DOHH2 (cell line): ENCODE results near the gene ENDOV.

Experiments used
- H3F3A ChIP-seq: fragments of 200-600 bp; sonication (generic), shearing (Covaris generic); 2 replicates; pipeline ENCODE4 v1.6.0; 2016; ENCODE audit warnings: antibody characterized with exemption, mild to moderate bottlenecking; ENCODE audit not compliant: control insufficient read depth, insufficient read depth
- H3K27ac ChIP-seq: fragments of 200-600 bp; sonication (generic); 2 replicates; pipeline ENCODE4 v1.5.1; 2014; ENCODE audit warnings: low read depth, mild to moderate bottlenecking, low read length, moderate library complexity
- H3K27me3 ChIP-seq: fragments of 200-600 bp; sonication (generic); 2 replicates; pipeline ENCODE4 v1.6.1; 2014; ENCODE audit warnings: mild to moderate bottlenecking, low read length, mixed read lengths; ENCODE audit not compliant: control insufficient read depth
- H3K36me3 ChIP-seq: fragments of 200-600 bp; sonication (generic); 2 replicates; pipeline ENCODE4 v1.6.1; 2014; ENCODE audit warnings: mild to moderate bottlenecking, low read length, moderate library complexity, mixed read lengths; ENCODE audit not compliant: control insufficient read depth
- H3K4me1 ChIP-seq: fragments of 200-600 bp; sonication (generic); 2 replicates; pipeline ENCODE4 v1.6.1; 2014; ENCODE audit warnings: mild to moderate bottlenecking, low read length, mixed read lengths; ENCODE audit not compliant: control insufficient read depth
- H3K4me2 ChIP-seq: fragments of 200-600 bp; sonication (generic); 2 replicates; pipeline ENCODE4 v1.6.0; 2014; ENCODE audit warnings: mild to moderate bottlenecking, low read length, moderate library complexity
- H3K4me3 ChIP-seq: fragments of 200-600 bp; sonication (generic); 2 replicates; pipeline ENCODE4 v1.5.1; 2014; ENCODE audit warnings: mild to moderate bottlenecking, low read length, mixed read lengths
- H3K79me2 ChIP-seq: fragments of 200-600 bp; sonication (generic); 2 replicates; pipeline ENCODE4 v1.6.1; 2014; ENCODE audit warnings: mild to moderate bottlenecking, low read length, mixed read lengths; ENCODE audit not compliant: control insufficient read depth
- H3K9me2 ChIP-seq: fragments of 200-600 bp; sonication (generic); replicated peaks from 2 replicates; pipeline ENCODE4 v1.6.1; 2014; ENCODE audit warnings: mild to moderate bottlenecking, low read length, mixed read lengths; ENCODE audit not compliant: control insufficient read depth
- H3K9me3 ChIP-seq: fragments of 200-600 bp; sonication (generic); 2 replicates; pipeline ENCODE4 v1.6.1; 2014; ENCODE audit warnings: antibody characterized with exemption, low read length, mixed read lengths; ENCODE audit not compliant: control insufficient read depth, insufficient read depth
- H4K20me1 ChIP-seq: fragments of 200-600 bp; sonication (generic); 2 replicates; pipeline ENCODE4 v1.6.0; 2014; ENCODE audit warnings: low read depth, mild to moderate bottlenecking, antibody characterized with exemption, low read length, moderate library complexity; ENCODE audit not compliant: control insufficient read depth, insufficient read depth
- EZH2phosphoT487 ChIP-seq: fragments of 200-600 bp; sonication (generic); IDR thresholded peaks from 2 replicates; pipeline ENCODE4 v1.6.1; 2017; ENCODE audit warnings: borderline replicate concordance, mild to moderate bottlenecking, antibody characterized with exemption, low read length, moderate library complexity, mixed read lengths
- TF ChIP-seq, protein P1 (sequence below): fragments of 200-600 bp; sonication (generic); IDR thresholded peaks from one replicate; pipeline ENCODE4 v1.5.1; 2014; ENCODE audit warnings: antibody characterized with exemption, mild to moderate bottlenecking, low read depth, low read length; ENCODE audit not compliant: poor library complexity, severe bottlenecking

ENDOV gene

DNA sequence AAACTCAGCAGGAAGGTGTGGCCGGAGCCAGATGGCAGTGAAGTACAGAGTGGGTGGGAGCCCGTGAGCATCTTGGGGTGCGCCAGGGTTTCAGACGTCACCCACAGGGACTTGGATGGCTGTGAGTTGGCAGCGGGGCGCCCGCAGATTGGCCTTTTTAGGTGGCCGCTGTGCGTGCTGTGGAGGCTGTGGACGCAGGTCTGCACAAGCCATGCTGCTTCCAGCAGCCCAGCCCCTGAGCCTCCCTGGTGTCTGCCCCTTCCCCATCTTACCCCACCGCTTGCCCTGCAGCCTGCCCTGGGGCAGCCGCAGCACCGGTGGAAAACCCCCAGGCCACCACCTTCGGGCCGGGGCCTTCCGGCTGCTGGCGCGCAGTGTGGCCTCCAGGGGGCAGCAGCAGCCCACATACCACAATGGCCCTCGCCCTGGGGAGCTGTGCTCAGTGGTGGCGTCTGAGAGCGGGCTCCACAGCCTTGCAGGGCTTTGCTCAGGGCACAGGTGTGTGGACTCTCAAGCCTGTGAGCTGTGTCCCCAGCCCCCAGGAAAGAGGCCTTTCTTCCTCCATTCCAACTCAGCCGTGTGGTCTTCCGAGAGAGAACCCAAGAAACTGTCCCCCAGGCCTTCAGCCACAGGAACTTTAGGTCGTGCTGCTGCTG lies 11.8 kb downstream of the ENDOV start:
- no peaks in the 10 kb centered on the region for H3K79me2 ChIP-seq
- H3K9me3 ChIP-seq, result no peaks in the 10 kb centered on the region
- no peaks in the 10 kb centered on the region for H3F3A ChIP-seq
- H3K4me1 ChIP-seq, result peaks cover 11% of the 10 kb centered on the region; the same call in 1 of the 2 replicates
- H3K36me3 ChIP-seq, result no peaks in the 10 kb centered on the region
- TF ChIP-seq, protein P1, sequence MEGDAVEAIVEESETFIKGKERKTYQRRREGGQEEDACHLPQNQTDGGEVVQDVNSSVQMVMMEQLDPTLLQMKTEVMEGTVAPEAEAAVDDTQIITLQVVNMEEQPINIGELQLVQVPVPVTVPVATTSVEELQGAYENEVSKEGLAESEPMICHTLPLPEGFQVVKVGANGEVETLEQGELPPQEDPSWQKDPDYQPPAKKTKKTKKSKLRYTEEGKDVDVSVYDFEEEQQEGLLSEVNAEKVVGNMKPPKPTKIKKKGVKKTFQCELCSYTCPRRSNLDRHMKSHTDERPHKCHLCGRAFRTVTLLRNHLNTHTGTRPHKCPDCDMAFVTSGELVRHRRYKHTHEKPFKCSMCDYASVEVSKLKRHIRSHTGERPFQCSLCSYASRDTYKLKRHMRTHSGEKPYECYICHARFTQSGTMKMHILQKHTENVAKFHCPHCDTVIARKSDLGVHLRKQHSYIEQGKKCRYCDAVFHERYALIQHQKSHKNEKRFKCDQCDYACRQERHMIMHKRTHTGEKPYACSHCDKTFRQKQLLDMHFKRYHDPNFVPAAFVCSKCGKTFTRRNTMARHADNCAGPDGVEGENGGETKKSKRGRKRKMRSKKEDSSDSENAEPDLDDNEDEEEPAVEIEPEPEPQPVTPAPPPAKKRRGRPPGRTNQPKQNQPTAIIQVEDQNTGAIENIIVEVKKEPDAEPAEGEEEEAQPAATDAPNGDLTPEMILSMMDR, result peak; percentile 91
- no peak for TF ChIP-seq EZH2phosphoT487
- peaks cover 20% of the 10 kb centered on the region for H3K27me3 ChIP-seq
- H3K4me3 ChIP-seq, result no peak overlapping the region
- H4K20me1 ChIP-seq, result no peaks in the 10 kb centered on the region
- H3K4me2 ChIP-seq, result no peak overlapping the region
- H3K9me2 ChIP-seq, result no peaks in the 10 kb centered on the region
- H3K27ac ChIP-seq, result no peak overlapping the region

DNA sequence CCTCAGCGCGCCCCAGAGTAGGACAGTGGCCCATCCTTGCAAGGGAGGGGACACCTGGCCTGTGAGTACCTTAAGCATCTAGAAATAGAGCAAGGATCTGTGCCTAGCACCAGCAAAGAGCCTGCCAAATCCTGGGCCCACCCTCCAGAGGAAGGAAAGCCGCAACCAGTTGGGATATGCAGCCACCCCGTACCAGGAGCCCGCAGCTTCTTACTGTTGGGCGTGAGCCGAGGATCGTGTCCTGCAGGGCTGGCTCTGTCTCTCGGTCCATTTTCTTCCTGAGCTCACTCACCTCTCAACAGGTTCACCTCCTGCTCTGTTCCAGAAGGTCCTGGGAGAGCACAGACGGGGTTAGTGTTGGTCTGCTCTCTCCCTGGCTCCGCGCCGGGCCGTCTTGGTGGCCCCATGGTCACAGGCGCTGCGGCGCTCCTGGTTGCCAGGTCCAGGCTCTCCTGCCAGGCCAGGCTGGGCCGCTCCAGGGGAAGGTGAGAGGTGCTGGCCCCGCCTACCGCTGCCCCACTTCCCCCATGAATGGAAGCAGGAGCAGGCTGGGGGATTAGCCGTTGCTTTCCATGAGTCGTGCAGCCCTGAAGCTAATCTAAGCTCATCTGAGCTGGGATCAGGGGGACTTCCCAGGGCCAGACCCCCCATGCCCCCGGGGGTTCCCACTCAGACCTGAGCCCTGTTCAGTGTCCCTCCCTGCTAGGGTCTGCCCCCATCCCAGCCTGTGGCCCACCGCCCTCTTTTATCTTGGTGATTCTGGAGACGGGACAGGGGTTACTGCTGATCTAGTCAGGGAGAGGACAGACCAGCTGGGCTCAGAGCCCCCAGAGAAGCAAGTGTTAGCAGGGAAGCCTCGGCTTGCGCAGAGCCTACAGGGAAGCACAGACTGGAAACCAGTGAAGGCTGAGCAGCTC lies 12.7 kb downstream of the ENDOV start:
- no peak overlapping the region for H3K4me2 ChIP-seq
- H3K9me3 ChIP-seq, result no peaks in the 10 kb centered on the region
- no peak for TF ChIP-seq EZH2phosphoT487
- TF ChIP-seq, protein P1, result no peak
- H3K36me3 ChIP-seq, result no peaks in the 10 kb centered on the region
- H3K9me2 ChIP-seq, result no peaks in the 10 kb centered on the region
- H3K27ac ChIP-seq, result no peak overlapping the region
- peaks cover 20% of the 10 kb centered on the region for H3K27me3 ChIP-seq
- no peak overlapping the region for H3K4me3 ChIP-seq
- H3K4me1 ChIP-seq, result peaks cover 11% of the 10 kb centered on the region; the same call in 1 of the 2 replicates
- H3K79me2 ChIP-seq, result no peaks in the 10 kb centered on the region
- H3F3A ChIP-seq, result no peaks in the 10 kb centered on the region
- H4K20me1 ChIP-seq, result no peaks in the 10 kb centered on the region

DNA sequence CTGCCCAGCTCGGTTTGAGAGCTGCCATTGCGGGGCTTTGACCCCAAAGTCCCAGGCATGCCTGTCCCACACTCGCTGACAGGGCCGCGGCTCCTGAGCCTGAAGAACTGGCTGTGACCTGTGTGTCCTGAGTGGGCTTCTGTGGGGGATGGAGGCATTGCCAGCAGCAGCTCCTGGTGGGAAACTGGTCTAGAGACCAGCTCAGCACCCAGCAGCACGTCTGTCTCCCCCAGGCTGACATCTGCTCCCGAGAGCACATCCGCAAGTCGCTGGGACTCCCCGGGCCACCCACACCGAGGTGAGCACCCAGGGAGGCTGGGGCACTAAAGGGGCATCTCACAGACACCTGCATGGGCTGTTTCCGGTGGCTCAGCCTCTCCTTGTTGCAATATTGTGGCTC lies 13.4 kb downstream of the ENDOV start:
- peaks cover 11% of the 10 kb centered on the region; the same call in 1 of the 2 replicates for H3K4me1 ChIP-seq
- no peak overlapping the region for H3K27ac ChIP-seq
- no peak overlapping the region for H3K4me2 ChIP-seq
- H3K4me3 ChIP-seq, result no peak overlapping the region
- H3K79me2 ChIP-seq, result no peaks in the 10 kb centered on the region
- H3K36me3 ChIP-seq, result no peaks in the 10 kb centered on the region
- H4K20me1 ChIP-seq, result no peaks in the 10 kb centered on the region
- TF ChIP-seq EZH2phosphoT487, result no peak
- TF ChIP-seq, protein P1, result no peak
- no peaks in the 10 kb centered on the region for H3K9me2 ChIP-seq
- H3F3A ChIP-seq, result no peaks in the 10 kb centered on the region
- peaks cover 20% of the 10 kb centered on the region for H3K27me3 ChIP-seq
- H3K9me3 ChIP-seq, result no peaks in the 10 kb centered on the region
